ENCODE data around the gene RAB14.
"Not testable (repeated sequence)": the region's sequence is repeated elsewhere in the genome, so short reads cannot be mapped to it uniquely, and the experiment has no call there.

RAB14 gene

GRCh38 chr9:121192959-121193640, 8.6 kb downstream of the RAB14 start:
- in situ Hi-C loops (cut with HindIII; ENCODE audit: low sequenced_read_pairs) = no loop called here

- in situ Hi-C loops (cut with HindIII; ENCODE audit: low sequenced_read_pairs) = no loop called here
Observed at GRCh38 chr9:121192518-121192917, 9.2 kb downstream of the RAB14 start.

DNA sequence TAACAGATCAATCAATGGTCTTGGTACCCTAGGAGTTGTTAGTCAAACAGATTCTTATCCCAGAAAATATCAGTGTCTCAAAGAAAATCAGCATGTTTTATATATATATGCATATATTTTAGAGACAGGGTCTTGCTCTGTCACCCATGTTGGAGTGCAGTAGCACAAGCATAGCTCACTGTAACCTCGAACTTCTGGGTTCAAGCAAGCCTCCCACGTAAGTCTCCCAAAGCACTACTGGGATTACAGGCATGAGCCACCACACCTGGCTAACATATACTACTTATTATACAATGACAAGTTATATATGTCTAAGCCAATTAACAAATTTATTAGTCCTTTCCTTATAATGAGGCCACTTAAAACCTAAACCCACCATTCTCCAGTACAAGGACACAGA, 10.4 kb downstream of the RAB14 start:
- in situ Hi-C loops (cut with HindIII; ENCODE audit: low sequenced_read_pairs) = no loop called here

DNA sequence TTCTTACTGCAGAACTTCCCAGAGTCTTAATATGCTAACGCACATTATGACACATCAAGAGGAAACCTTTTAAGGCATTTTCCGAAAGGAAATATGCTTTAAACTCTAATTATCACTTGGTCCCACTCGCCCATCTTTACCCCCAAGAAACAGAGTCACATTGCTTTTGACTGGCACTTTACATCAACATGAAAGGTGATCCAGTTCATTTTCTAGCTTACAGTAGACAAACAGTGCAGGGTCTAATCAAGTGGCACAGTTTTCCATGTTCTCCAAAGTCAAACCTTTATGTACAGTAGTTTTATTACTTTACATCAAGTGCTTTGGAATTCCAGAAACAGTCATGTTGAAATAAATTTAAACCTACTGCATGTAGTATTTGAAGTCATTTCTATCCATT, 12.0 kb downstream of the RAB14 start:
- in situ Hi-C loops (cut with HindIII; ENCODE audit: low sequenced_read_pairs) = no loop called here

GRCh38 chr9:121189006-121189405, 12.7 kb downstream of the RAB14 start:
- in situ Hi-C loops (cut with HindIII; ENCODE audit: low sequenced_read_pairs) = no loop called here

DNA sequence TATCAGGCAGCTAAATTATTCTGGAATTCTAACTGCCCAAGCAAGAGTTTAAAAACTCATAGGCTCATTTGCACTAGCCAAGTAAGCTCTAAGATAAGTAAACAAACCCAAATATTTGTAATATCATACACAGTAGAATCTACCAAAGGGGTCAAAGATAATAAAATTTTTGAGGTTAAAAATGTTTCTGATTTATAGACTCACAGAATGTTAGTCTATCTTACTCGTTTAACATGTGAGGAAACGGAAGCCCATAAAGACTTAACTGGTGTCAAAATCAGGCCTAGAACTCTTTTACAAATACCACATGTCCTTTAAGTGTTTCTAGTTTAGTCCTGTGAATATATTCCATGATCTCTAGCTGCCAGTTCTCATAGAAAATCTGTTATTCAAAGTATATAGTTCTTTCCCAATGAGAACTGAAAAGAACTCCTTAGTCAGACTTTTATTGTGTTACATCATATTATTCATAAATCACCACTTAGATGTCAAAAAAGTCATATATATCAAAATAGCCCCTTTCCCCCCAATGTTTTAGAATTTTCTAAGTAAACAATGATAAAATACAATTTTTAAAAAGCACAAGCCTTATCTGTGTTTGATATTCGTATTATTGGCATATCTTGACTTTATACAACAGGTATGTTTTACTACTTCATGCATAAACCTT, 13.9 kb downstream of the RAB14 start:
- in situ Hi-C loops (cut with HindIII; ENCODE audit: low sequenced_read_pairs) = no loop called here

- in situ Hi-C loops (cut with HindIII; ENCODE audit: low sequenced_read_pairs) = no loop called here
Observed at GRCh38 chr9:121185774-121186403, 15.8 kb downstream of the RAB14 start.

DNA sequence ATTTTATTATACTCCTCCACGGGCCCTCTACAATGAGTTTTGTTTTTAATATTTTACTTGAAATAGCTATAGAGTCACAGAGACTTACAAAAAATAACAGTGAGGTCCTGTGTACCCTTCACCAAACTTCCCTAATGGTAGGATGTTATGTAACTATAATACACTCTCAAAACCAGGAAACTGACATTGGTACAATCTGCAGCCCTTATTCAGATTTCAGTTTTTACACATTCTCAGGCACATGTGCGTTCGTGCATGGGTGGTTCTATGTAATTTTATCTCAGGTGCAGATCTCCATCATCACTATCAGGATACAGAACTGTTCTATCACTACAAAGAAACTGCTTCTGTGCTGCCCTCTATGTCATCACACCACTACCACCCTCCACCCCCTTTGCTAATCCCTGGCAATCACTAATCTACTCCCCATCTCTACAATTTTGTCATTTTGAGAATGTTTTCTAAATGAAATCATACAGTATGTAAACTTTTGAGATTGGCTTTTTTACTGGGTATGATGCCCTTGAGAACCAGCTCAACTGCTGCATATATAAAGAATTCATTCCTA, 16.4 kb downstream of the RAB14 start:
- in situ Hi-C loops (cut with HindIII; ENCODE audit: low sequenced_read_pairs) = no loop called here

GRCh38 chr9:121184463-121184862, 17.2 kb downstream of the RAB14 start:
- in situ Hi-C loops (cut with HindIII; ENCODE audit: low sequenced_read_pairs) = no loop called here

DNA sequence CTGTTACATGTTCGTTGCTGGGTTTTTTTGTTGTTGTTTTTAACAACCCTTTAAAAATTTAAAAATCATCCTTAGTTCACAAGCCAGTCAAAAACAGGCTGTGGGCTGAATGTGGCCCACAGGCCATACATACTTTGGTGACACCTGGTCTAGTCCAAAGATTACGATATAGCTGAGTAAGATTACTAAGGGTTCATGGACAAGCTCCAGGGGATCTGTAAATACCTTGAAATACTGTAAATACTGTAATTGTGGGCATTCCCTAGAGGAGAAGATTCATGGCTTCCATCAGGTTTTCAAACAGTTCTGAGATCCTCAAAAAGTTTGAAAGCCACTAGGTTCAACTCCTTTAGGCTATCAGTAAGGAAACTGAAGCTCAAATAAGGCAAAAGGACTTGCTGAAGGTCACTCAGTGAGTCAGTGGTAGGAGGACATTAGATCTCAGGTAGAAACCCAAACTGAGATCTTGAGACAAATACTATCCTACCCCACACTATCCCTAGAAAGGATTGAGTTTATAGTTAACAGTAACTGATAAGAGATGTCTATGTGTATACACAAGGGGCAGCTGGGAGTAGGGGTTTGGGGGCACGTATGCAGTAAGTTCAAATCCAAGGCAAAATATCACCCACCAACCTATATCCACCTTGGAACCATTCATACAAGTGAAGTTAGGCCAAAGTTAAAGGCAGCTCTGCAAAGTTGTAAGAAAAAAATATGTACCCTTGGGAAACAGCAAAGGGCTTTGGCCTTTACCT, 17.8 kb downstream of the RAB14 start:
- in situ Hi-C loops (cut with HindIII; ENCODE audit: low sequenced_read_pairs) = no loop called here

DNA sequence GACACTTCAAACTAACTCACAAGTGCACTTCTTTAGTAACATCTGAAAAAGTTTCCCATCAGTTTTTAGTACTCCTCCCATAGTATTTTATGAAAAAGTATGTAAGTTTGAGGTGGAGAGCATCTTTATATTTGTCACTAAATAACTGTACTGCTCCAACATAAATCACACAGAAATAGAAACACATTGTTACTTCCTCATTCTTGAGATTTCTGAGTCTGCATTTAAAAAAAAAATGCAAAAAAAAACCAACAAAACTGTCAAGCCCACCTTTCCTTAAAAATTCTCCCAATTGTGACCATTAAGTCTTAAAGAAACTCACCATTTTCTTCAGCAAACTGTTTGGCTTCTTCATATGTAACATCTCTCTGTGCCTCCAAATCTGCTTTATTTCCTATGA, 18.7 kb downstream of the RAB14 start:
- in situ Hi-C loops (cut with HindIII; ENCODE audit: low sequenced_read_pairs) = no loop called here

- in situ Hi-C loops (cut with HindIII; ENCODE audit: low sequenced_read_pairs) = no loop called here
Observed at GRCh38 chr9:121182101-121182836, 19.4 kb downstream of the RAB14 start.

GRCh38 chr9:121179930-121180681, 21.6 kb downstream of the RAB14 start:
- in situ Hi-C loops (cut with HindIII; ENCODE audit: low sequenced_read_pairs) = no loop called here

DNA sequence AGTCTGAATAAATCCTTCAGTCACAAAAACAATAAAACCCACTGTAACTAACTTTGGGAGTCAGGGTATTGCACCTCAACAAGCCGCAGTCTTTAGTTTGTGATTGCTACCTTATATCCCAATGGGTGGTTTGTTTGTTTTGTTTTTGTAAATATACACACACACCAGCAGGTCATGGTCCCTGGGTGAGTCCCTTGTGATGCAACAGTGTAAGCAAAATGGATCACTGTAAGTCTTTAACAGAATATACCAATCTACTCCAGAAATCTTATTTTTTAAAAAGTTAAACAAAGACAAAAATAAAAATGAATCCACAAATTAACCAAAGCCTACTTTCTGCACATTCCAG, 22.3 kb downstream of the RAB14 start:
- in situ Hi-C loops (cut with HindIII; ENCODE audit: low sequenced_read_pairs) = not testable (repeated sequence)

DNA sequence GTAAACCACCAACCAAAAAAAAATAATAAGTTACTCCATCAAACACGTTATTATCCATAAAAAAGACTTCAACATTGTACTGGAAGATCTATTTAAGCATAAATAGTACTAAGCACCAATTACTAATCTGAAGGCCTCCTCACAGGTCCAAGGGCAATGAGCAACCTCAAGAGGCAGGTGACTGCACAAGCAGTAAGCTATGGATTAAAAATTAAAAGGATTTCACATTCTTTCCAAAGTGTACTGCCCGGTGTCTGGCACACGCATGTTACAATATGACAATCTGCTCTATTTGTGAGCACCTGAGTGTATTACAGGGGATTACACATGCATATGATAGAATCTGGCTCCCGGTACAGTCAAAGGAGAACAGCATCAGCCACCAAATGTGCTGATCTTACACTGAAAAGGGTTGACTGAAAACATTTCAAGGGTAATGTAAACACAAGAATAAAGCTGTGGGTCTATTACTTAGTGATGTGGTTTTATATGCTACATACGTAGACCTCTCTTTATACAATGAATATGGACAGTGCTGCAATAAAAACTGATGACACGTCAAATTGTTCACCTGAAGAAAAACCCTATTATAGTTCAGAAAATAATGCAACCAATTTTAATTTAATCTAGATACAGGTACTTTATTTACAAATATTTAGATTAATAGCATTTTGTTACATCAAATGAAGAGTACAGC, 22.8 kb downstream of the RAB14 start:
- in situ Hi-C loops (cut with HindIII; ENCODE audit: low sequenced_read_pairs) = no loop called here

DNA sequence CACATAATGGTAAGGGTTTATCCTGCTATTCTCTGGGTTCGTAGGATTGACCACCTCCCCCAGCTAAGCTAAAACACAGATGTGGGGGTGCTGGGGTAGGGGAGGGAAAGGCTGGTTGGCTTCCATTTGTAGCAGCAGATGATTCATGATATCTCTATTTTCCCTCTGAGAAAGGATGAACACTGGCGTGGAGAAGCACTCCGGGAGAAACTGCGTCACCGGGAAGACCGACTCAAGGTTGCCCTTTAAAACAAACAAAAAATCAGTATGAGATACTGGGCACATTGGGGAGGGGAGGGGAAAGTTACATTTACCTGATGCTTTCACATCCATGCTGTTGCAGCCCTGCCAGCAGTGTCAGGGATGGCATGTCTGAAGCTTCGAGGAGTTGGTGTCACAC, 28.2 kb downstream of the RAB14 start:
- in situ Hi-C loops (cut with HindIII; ENCODE audit: low sequenced_read_pairs) = no loop called here

- in situ Hi-C loops (cut with HindIII; ENCODE audit: low sequenced_read_pairs) = no loop called here
Observed at GRCh38 chr9:121172726-121173487, 28.8 kb downstream of the RAB14 start.

DNA sequence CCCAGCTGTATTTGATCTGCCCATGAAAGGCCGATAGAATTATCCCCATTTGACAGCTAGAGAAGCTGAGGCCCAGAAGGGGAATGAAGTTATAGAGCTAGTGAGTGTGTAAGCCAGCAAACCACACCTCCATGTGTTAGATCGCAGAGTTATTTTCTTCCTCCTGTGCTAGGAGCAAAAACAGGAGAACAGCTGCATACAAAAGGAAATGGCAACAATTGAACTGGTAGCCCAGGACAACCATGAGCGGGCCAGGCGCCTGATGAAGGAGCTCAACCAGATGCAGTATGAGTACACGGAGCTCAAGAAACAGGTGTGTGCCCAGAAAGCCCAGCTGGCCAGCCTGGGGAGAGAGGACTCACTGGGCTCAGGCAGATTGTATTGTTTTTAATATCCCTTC, 30.4 kb downstream of the RAB14 start:
- in situ Hi-C loops (cut with HindIII; ENCODE audit: low sequenced_read_pairs) = no loop called here

Measured in endothelial cell of hepatic sinusoid (primary cell).